CD4-positive, alpha-beta T cell treated with Interleukin-21 for 1 hour (primary cell): ENCODE data around the gene EGFL7.

Source experiments
- DNase-seq: peaks from one replicate; pipeline ENCODE4 v3.0.0-alpha.2; 2020

EGFL7 gene

GRCh38 chr9:136645352-136645902 lies 17.3 kb upstream of the EGFL7 start:
- DNase-seq, result no peak

GRCh38 chr9:136645903-136646754 lies 16.6 kb upstream of the EGFL7 start:
- DNase-seq, result no peak

GRCh38 chr9:136646827-136647711 lies 15.6 kb upstream of the EGFL7 start:
- no peak for DNase-seq

DNA sequence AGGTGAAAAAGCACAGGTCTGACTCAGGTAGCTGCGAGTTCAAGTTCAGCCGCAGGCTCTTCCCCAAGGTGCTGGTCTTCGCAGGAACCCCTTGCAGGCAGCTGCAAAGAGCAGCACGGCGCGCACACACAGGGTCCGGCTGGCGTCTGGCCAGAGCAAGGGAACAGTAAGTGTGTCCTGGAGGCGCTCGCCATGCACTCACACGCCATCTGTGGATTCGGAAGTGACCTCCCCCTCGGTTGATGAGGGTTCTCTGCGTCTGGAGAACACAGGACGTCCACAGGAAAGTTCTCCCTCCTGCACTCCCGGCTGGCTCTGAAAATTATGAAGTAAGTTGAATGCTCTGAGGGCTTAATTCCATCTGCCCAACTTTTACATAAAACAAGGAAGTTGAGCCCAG lies 14.0 kb upstream of the EGFL7 start:
- no peak for DNase-seq

- no peak for DNase-seq
Measured at GRCh38 chr9:136650021-136650420, 12.7 kb upstream of the EGFL7 start.

DNA sequence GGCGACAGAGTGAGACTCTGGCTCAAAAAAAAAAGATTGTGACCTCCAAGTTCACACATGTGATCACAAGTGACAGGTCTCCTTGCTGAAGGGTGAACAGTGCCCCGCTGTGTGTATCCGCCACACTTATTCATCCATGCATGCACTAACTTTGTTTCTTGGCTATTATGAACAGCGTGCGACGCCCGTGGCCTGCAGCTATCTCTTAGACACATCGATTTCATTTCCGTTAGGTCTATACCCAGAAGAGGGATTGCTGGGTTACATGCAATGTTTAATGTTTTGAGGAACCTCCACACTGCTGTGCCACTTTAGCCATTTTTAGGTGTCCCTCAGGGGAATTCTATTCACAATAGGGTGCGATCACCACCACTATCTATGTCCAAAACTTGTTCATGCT lies 12.1 kb upstream of the EGFL7 start:
- no peak for DNase-seq

DNA sequence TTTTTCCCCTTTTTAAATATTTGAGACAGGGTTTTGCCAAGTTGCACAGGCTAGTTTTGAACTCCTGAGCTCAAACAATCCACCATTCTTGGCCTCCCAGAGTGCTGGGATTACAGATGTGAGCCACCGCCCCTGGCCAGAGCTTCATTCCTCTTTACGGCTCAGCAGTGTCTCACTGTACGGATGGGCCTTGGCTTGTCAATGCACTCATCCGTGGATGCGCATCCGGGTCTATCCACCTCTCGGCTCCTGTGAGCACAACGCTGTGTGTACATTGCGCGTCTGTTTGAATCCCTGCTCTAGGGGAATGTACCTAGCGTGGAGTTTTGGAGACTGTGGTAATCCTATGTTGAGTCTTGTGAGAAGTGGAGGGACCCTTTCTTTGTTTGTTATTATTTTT lies 10.9 kb upstream of the EGFL7 start:
- DNase-seq, result no peak

GRCh38 chr9:136653323-136654079 lies 9.2 kb upstream of the EGFL7 start:
- DNase-seq, result no peak

DNA sequence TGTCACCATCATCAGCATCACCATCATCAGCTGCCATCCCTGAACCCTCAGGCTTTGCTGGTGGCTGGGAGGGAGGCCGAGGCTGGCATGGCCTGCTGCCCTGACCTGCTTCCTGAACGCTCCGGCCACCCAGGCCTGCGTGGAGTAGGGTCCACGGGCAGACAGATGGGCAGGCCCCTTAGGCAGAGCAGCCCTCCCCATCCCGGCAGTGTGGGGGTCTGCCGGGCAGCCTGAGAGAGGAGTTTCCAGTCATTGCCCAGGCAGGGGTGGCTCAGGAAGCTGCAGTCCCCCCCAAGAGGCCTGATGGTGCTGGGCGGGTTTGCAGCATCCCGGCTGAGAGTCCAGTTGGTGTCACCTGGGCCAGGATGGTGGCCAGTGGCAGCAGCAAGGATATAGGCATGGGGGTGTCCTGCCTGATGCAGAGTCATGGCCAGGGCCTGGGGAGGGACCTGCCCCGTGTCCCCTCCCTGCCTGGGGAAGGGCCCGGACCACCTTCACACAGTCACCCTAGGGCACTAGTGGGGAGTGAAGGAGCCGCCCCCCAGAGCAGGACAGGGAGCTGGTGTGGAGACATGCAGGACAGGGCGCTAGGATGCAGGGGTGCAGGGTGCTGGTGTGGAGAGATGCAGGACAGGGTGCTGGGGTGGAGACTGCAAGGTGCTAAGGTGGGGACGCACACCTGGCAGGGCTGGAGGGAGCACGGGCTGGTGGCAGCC lies 7.7 kb upstream of the EGFL7 start:
- no peak for DNase-seq

GRCh38 chr9:136655536-136656182 lies 7.1 kb upstream of the EGFL7 start:
- DNase-seq, result no peak

DNA sequence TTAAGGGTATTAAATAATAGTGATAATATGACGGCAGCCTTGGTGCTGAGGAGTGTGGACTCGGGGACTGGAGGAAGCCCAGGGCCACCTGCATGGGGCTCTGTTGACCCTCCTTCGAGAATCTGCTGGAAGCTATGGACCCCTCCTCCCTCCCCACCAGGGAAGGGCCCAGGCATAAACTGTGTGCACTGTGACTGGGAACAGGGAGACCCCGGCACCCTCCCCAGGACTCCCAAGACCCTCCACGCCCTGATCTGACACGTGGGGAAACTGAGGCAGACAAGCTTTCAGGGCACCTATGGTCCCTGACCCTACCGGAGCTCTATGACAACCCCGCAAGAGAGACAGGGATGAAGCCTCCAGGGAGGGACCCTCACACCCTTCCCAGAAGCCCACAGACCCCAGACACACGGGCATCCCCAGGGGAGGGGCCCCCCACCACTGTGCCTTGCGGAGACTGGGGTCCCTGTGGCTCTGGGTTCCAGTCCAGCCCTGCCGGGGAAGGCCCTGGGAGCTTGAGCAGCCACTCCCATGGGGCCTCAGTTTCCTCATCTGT lies 6.5 kb upstream of the EGFL7 start:
- DNase-seq, result no peak

GRCh38 chr9:136656795-136657611 lies 5.7 kb upstream of the EGFL7 start:
- no peak for DNase-seq

DNA sequence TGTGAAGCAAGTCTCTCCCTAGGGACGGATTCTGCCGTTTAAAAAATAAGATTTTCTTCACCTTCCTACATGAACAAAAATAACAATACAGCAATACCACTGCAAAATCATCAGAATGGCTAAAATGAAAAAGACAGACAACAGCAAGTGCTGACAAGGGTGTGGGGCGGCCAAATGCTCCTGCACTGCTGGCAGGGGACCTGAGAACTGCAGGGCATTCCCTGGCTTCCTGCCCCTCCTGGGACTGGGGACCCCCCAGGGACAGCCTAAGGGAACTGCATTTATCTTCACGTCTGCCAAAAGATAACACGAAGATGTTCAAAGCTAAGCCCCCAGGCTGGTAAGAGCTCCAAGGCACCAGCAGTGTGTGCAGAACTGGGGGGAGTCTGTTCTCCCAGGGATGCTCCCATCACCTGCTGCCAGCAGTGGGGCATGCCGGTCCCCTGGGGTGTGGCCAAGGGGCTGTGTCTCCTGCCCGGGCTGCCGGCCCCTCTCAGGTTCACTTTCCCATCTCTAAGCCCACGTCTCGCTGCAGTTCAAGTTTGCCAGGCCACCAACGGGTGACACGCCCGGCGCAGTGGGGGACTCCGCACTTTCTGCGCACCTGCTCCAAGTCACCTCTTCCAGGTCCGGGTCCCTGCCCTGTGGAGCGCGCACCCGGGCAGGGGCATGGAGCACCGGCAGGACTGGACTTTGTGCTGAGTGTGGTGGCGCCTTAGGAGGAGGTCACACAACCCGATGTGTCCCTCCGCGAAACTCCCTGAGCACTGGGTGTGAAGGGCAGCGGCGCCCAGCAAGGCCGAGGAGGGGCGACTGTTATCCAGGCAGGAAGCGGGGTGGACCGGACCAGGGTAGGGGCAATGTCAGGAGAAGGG lies 4.5 kb upstream of the EGFL7 start:
- DNase-seq, result no peak

DNA sequence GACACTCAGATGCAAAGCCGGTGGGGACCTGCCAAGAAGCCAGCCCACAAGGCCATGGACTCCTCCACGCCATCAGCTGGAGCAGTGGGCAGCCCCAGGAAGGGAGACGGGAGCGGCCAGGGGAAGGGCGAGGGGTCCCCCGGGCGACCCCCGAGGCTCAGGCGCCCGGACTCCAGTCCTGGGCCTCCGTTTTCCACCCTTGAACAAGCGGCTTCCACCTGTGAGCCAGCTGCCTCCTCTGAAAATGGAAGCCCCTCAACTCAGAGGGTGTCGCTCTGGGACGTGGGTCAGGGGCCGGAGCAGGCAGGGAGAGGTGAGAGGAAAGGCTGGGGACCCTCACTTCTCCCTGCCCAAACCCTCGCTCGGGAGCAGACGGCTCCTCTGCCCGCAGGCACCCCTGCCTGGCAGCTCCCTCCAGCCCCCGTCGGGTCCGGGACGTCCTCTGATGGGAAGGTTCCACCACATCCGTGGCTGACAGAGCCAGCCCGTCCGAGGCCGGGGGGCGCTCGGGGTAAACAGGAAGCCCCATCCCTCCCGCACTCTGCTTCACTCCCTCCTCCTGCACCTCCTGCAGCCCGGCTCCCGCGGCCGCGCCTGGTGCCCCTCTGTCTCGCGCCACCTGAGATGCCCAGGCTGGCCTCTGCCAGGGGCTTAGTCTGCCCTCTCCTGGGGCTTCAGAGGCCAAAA lies 3.7 kb upstream of the EGFL7 start:
- DNase-seq, result no peak

DNA sequence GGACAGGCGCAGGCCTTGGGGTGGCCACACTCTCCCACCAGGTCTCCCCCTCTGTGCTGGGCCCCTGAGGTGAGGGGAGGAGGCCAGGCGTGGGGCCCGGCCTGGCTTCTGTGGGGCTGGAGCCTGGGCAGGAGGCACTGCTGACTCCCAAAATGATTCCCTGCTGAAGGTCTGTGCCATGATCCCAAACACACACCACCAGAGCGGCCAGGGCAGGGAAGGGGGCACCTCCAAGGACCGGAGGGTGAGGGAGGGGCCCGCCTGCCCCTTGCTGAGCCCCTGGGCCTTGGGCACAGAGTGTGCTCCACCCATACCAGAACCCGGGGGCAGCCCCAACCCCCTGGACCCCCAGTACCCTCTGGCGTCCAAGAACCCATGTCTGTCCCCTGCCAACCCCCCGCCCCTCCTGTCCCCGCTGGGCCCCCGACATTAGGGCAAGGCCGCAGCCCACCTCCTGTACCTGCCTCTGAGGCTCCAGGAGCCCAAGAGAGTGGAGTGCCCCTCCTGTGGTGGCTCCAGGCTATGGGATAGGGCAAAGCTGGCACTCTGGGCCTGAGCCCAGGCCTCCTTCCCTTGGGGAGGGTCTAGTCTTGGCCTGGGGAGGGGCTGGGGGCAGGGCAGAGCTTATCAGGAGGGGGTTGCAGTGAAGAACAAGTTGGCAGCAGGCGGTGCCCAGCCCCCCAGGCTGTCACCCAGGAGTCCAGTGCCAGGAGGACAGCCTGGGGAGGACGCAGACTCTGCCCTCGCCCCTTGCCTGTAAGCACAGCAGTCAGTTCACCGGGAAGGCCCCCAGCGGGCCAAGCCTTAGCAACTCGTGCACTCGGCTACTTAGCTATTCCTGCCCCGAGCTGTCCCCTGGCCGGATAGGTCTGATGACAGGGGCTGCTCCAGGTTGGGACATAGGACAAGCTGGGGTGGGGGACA lies 2.6 kb upstream of the EGFL7 start:
- no peak for DNase-seq

DNA sequence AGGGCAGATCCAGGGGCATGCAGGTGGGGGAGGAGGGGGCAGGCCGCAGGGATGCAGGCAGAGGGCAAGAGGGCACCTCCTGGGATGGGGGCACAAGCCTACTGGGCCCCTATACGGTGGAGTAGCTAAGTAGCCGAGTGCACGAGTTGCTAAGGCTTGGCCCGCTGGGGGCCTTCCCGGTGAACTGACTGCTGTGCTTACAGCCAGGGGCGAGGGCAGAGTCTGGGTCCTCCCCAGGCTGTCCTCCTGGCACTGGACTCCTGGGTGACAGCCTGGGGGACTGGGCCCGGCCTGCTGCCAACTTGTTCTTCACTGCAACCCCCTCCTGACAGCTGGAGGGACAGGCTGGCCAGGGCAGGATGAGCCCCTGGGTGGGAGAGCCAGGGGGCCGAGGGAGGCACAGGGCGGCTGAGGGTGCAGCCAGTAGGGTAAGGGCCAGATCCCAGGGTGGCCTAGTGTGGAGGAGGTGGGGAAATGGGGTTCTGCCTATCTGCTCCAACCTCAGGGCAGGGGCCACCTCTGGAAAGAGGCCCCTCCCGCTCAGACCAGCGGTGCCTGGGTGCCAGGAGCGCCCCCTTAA lies 1.7 kb upstream of the EGFL7 start:
- no peak for DNase-seq

DNA sequence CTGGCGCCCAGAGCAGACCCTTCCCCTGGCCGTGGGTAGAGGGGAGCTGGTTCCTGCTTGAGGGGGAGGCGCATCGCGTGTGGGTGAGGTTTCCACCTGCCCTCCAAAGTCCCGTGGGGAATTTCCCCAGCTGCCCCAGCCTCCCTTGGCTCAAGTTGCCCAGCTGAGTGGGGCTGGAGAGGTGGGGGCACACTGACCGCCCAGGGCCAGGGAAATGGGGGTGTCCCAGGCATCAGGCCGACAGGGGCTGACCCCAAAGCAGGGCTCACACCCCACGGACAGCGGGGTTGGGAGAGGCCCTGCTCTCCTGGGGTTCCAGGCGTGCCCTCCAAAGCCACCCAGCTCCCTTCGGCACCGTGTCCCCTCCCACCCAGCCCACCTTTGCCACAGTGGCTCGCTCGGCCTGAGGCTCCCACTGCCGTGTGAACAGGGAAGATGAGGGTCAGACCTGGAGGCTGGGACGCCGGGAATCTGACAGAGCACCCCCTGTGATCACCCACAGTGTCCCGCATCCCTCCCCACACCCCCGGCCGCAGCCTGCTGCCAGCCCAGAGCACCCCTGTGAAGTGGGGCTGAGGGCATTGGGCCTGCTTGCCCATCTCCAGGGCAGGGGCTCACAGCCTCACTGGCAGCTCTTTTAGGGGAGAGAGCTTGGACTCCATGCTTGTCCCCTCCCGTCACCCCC lies 933 bp upstream of the EGFL7 start:
- DNase-seq, result no peak
